Stimulated activated CD8-positive, alpha-beta memory T cell treated with anti-CD3 and anti-CD28 coated beads, Interleukin-12 subunit alpha, Interleukin-12 subunit beta, amount 100 ng/mL, for 24 hours (primary cell): Measurements from ENCODE around the gene COA8.
"Not testable (repeated sequence)": the region's sequence is repeated elsewhere in the genome, so short reads cannot be mapped to it uniquely, and the experiment has no call there.

ENCODE experiments used
- DNase-seq: peaks from one replicate; pipeline ENCODE4 v3.0.0-alpha.2; 2020; ENCODE audit errors: extremely low read depth

COA8 gene

GRCh38 chr14:103574104-103574503 lies 11.3 kb downstream of the COA8 start:
- no peak for DNase-seq

- no peak for DNase-seq
Observed at GRCh38 chr14:103574707-103575285, 12.0 kb downstream of the COA8 start.

GRCh38 chr14:103576371-103577024 lies 13.7 kb downstream of the COA8 start:
- DNase-seq = no peak

GRCh38 chr14:103578401-103579075 lies 15.8 kb downstream of the COA8 start:
- DNase-seq = no peak

- no peak for DNase-seq
Observed at GRCh38 chr14:103581206-103581605, 18.4 kb downstream of the COA8 start.

- no peak for DNase-seq
Observed at GRCh38 chr14:103581954-103582703, 19.4 kb downstream of the COA8 start.

GRCh38 chr14:103584326-103584915 lies 21.7 kb downstream of the COA8 start:
- no peak for DNase-seq

- no peak for DNase-seq
Observed at GRCh38 chr14:103593577-103593976, 30.8 kb downstream of the COA8 start.

- no peak for DNase-seq
Observed at GRCh38 chr14:103594265-103594664, 31.5 kb downstream of the COA8 start.

GRCh38 chr14:103597623-103598377 lies 35.0 kb downstream of the COA8 start:
- DNase-seq = no peak

GRCh38 chr14:103600503-103600902 lies 37.7 kb downstream of the COA8 start:
- no peak for DNase-seq

GRCh38 chr14:103604620-103605019 lies 41.9 kb downstream of the COA8 start:
- no peak for DNase-seq

GRCh38 chr14:103606963-103607668 lies 44.4 kb downstream of the COA8 start:
- no peak for DNase-seq

GRCh38 chr14:103607822-103608221 lies 45.1 kb downstream of the COA8 start:
- no peak for DNase-seq

GRCh38 chr14:103609081-103609480 lies 46.3 kb downstream of the COA8 start:
- DNase-seq = not testable (repeated sequence)

- DNase-seq = no peak
Observed at GRCh38 chr14:103611215-103611614, 48.5 kb downstream of the COA8 start.

GRCh38 chr14:103613517-103613916 lies 50.8 kb downstream of the COA8 start:
- no peak for DNase-seq

- DNase-seq = no peak
Observed at GRCh38 chr14:103616635-103617300, 54.0 kb downstream of the COA8 start.

GRCh38 chr14:103619057-103619456 lies 56.3 kb downstream of the COA8 start:
- no peak for DNase-seq

- DNase-seq = no peak
Observed at GRCh38 chr14:103621860-103622259, 59.1 kb downstream of the COA8 start.
